IPS-15b (cell line): ENCODE results near the gene SMLR1.

Experiments used
- H3K27me3 ChIP-seq: one replicate; pipeline ENCODE4 v1.6.1; 2013; ENCODE audit warnings: low read length; ENCODE audit not compliant: control insufficient read depth, insufficient read depth
- H3K36me3 ChIP-seq: one replicate; pipeline ENCODE4 v1.6.1; 2013; ENCODE audit warnings: low read length; ENCODE audit not compliant: control insufficient read depth, insufficient read depth
- H3K4me1 ChIP-seq: one replicate; pipeline ENCODE4 v1.6.1; 2013; ENCODE audit warnings: mild to moderate bottlenecking, low read length; ENCODE audit not compliant: control insufficient read depth, insufficient read depth
- H3K4me3 ChIP-seq: one replicate; pipeline ENCODE4 v1.5.1; 2013; ENCODE audit warnings: low read depth, low read length
- H3K9ac ChIP-seq: one replicate; pipeline ENCODE4 v1.6.1; 2013; ENCODE audit warnings: low read depth, mild to moderate bottlenecking, low read length
- H3K9me3 ChIP-seq: one replicate; pipeline ENCODE4 v1.6.1; 2013; ENCODE audit warnings: mild to moderate bottlenecking, low read length; ENCODE audit not compliant: control insufficient read depth, insufficient read depth

The SMLR1 gene

GRCh38 chr6:130827247-130828149 lies at the start of gene SMLR1:
Gene SMLR1 (plus strand): TSS chr6:130827406. CDS start chr6:130827414, 8 bp downstream.
- Histone ChIP-seq H3K9ac (no peak within 1 kb of the TSS), H3K4me1 (peaks cover 3% of the 10 kb centered on the region), H3K4me3 (no peak within 1 kb of the TSS), H3K9me3 (no peaks in the 10 kb centered on the region), H3K36me3 (no peaks in the 10 kb centered on the region), H3K27me3 (no peaks in the 10 kb centered on the region)

GRCh38 chr6:130778946-130779657 lies 48.1 kb upstream of the SMLR1 start:
- H3K36me3 ChIP-seq = no peaks in the 10 kb centered on the region
- H3K4me3 ChIP-seq = no peak overlapping the region
- H3K9me3 ChIP-seq = no peaks in the 10 kb centered on the region
- H3K9ac ChIP-seq = no peak overlapping the region
- no peaks in the 10 kb centered on the region for H3K4me1 ChIP-seq
- H3K27me3 ChIP-seq = no peaks in the 10 kb centered on the region

DNA sequence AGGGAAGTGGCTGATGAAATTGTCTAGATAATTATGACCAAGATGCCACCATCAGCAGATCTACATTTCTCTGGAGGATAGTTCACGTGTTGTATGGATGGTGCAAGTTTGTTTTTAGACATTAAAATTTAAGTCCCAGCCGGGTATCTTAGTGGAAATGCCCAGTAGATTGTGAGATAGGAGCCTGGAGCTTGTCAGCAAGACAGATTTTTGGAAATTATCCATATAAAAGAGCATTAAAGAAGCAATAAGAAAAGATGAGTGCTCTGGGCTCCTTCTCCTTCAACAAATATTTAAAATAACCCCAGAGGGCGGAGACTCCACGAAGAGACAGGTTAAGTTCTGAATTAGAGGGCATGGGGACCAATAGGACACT lies 47.6 kb upstream of the SMLR1 start:
- Histone ChIP-seq H3K4me3 (no peak overlapping the region), H3K9ac (no peak overlapping the region), H3K9me3 (no peaks in the 10 kb centered on the region), H3K36me3 (no peaks in the 10 kb centered on the region), H3K4me1 (no peaks in the 10 kb centered on the region), H3K27me3 (no peaks in the 10 kb centered on the region)

DNA sequence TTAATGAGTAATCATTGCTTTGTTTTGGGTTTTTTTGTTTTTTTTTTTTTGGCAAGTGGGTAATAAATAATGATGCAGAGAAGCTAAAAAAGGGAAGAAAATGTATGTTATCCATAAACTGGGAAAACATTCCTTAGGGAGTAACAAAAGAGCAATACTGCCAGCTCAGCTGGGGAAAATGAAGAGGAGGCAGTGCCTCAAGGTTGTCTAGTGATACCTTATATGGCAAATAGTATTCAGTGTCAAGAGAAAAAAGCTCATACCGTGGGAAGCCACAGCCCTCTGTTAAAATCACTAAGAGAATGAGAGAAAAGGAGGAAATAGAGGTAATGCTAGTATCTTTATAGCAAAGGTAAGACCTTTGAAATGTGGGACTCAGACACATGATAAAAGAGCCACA lies 47.1 kb upstream of the SMLR1 start:
- no peaks in the 10 kb centered on the region for H3K27me3 ChIP-seq
- H3K9me3 ChIP-seq = no peaks in the 10 kb centered on the region
- H3K36me3 ChIP-seq = no peaks in the 10 kb centered on the region
- no peak overlapping the region for H3K9ac ChIP-seq
- H3K4me3 ChIP-seq = no peak overlapping the region
- no peaks in the 10 kb centered on the region for H3K4me1 ChIP-seq

DNA sequence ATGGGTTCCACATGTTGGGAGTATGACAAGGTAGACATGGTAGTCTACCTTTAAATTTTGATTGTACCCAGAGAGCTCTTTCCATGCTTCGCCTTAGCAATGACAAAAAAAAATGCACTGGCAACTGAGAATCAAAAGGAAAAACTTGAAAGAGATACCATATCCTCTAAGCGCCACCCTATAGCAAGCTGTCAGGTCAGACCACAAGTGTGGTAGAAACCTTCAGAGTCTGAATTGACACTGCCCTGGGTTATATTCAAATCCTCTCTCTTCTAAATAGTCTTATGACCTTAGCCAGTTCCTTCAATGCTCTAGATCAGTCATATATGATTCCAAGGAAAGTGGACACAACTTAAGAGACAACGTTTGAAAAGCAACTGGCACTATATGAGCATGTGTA lies 45.6 kb upstream of the SMLR1 start:
- Histone ChIP-seq H3K9me3 (no peaks in the 10 kb centered on the region), H3K4me1 (no peaks in the 10 kb centered on the region), H3K27me3 (no peaks in the 10 kb centered on the region), H3K36me3 (no peaks in the 10 kb centered on the region), H3K9ac (no peak overlapping the region), H3K4me3 (no peak overlapping the region)

DNA sequence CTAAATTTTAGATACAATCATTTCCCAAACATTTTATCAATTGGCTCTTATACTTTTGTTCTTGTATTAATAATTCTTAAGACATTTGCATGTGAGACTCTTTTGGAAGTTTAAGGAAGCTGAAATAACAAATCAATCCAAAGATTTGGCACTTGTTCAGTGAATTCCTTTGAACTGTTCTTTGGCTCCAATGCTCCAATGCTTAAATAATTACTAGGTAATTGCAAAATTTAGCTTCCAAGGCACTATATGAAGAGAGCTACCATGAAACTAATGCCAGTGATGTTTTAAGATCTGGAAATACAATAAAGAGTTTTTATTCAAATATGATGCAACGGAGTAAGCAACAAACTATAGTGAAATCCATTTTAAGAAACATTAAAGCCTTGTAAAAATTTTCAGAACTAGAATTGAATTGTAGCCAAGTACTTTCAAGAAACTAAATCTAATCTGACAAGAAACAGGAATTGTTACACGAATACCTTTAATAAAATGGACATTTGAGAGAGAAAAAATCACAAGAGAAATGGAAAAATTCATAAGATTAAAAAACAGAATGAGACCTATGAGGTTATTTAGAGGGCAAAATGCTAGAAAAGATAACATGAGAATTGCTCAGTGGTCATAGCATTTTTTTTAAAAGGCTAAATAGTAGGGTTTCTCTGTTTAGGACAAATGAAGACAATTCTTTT lies 43.6 kb upstream of the SMLR1 start:
- Histone ChIP-seq H3K9ac (no peak overlapping the region), H3K36me3 (no peaks in the 10 kb centered on the region), H3K9me3 (no peaks in the 10 kb centered on the region), H3K4me1 (no peaks in the 10 kb centered on the region), H3K27me3 (no peaks in the 10 kb centered on the region), H3K4me3 (no peak overlapping the region)

GRCh38 chr6:130787726-130788500 lies 39.3 kb upstream of the SMLR1 start:
- Histone ChIP-seq H3K4me3 (no peak overlapping the region), H3K4me1 (no peaks in the 10 kb centered on the region), H3K27me3 (no peaks in the 10 kb centered on the region), H3K36me3 (no peaks in the 10 kb centered on the region), H3K9me3 (no peaks in the 10 kb centered on the region), H3K9ac (no peak overlapping the region)

DNA sequence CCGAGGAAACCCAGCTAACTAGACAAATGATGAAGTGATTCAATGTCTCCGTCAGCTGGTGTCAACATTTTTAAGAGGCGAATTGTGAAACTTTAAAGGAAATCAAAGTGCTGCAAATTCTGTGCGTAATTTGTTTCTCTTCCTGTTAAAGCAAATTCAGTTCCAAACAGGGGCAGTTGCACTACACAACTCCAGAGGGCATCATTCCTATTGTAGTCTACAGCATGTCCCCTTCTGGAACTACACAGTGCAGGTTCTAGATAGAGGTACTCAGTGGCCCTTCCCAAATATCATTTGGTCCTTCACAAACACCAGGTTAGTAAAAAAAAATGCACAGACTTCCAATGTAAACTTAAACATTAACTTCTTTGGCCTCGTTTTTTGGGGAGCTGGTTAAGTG lies 38.3 kb upstream of the SMLR1 start:
- H3K27me3 ChIP-seq = no peaks in the 10 kb centered on the region
- no peaks in the 10 kb centered on the region for H3K36me3 ChIP-seq
- H3K9ac ChIP-seq = no peak overlapping the region
- H3K9me3 ChIP-seq = no peaks in the 10 kb centered on the region
- peaks cover 3% of the 10 kb centered on the region for H3K4me1 ChIP-seq
- H3K4me3 ChIP-seq = no peak overlapping the region

- no peaks in the 10 kb centered on the region for H3K27me3 ChIP-seq
- no peaks in the 10 kb centered on the region for H3K36me3 ChIP-seq
- no peak overlapping the region for H3K4me3 ChIP-seq
- no peak overlapping the region for H3K9ac ChIP-seq
- peaks cover 10% of the 10 kb centered on the region for H3K4me1 ChIP-seq
- no peaks in the 10 kb centered on the region for H3K9me3 ChIP-seq
Observed at GRCh38 chr6:130794010-130794697, 33.1 kb upstream of the SMLR1 start.

DNA sequence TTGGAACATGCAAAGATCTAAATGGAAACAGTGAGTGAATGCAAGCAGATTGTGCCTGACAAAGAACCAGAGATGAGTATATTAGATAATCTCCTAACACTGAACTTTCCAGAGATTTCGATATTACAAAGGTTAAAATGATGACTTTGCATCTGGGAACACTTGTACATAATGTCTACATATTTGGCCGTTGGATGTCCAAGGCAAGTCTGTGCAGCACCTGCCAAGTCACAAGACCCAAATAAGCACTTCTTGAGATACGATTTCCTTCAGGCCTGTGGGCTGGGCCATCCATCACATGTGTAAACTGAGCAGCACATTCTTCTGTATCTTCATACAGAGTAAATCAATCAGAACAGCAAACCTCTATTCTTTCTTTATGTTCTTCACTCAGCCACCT lies 32.5 kb upstream of the SMLR1 start:
- H3K9me3 ChIP-seq = no peaks in the 10 kb centered on the region
- peaks cover 10% of the 10 kb centered on the region for H3K4me1 ChIP-seq
- H3K9ac ChIP-seq = no peak overlapping the region
- H3K27me3 ChIP-seq = no peaks in the 10 kb centered on the region
- no peaks in the 10 kb centered on the region for H3K36me3 ChIP-seq
- no peak overlapping the region for H3K4me3 ChIP-seq
